Measurements from ENCODE around the gene CDR2.

CDR2 gene

GRCh38 chr16:22380529-22380928, 6.1 kb upstream of the CDR2 start:
- DNase-seq (ENCODE audit: low spot score), result no peak
- no peak overlapping the region for H3K4me3 ChIP-seq
- TF ChIP-seq CTCF (IDR thresholded peaks at IDR 0.05), result no peak
- no peak overlapping the region for H3K27ac ChIP-seq

- H3K4me3 ChIP-seq, result no peak overlapping the region
- TF ChIP-seq CTCF (IDR thresholded peaks at IDR 0.05), result no peak
- DNase-seq (ENCODE audit: low spot score), result no peak
- H3K27ac ChIP-seq, result no peak overlapping the region
Observed at GRCh38 chr16:22379656-22380055, 5.2 kb upstream of the CDR2 start.

DNA sequence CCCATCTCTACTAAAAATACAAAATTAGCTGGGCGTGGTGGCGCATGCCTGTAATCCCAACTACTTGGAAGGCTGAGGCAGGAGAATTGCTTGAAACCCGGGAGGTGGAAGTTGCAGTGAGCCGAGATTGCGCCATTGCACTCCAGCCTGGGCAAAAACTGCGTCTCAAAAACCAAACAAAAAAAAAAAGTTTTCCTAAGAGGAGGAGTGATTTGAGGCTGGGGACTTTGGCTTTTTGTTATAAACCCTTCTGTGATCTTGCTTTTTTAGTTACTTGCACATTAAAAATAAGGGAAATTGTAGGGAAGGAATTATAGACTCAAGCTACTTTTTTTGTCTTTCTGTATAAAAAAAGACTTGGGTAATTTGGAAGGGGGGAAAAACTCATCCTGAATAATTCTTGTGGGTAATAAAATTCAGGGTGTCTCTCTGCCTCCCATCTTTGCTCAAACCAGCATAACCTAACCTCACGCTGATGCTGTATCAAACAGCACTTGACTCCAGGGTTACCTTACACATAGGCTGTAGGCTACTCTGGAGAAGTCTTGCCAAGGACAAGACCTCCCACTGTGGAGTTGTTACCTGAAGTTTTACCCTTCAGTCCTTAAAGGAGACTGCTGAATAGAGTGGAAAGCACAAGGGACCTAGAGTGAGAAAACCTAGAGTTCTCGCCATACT, 1.7 kb upstream of the CDR2 start:
- no peak for DNase-seq (ENCODE audit: low spot score)
- Histone ChIP-seq H3K4me3 (no peak overlapping the region), H3K27ac (no peak overlapping the region)
- no peak for TF ChIP-seq CTCF (IDR thresholded peaks at IDR 0.05)

DNA sequence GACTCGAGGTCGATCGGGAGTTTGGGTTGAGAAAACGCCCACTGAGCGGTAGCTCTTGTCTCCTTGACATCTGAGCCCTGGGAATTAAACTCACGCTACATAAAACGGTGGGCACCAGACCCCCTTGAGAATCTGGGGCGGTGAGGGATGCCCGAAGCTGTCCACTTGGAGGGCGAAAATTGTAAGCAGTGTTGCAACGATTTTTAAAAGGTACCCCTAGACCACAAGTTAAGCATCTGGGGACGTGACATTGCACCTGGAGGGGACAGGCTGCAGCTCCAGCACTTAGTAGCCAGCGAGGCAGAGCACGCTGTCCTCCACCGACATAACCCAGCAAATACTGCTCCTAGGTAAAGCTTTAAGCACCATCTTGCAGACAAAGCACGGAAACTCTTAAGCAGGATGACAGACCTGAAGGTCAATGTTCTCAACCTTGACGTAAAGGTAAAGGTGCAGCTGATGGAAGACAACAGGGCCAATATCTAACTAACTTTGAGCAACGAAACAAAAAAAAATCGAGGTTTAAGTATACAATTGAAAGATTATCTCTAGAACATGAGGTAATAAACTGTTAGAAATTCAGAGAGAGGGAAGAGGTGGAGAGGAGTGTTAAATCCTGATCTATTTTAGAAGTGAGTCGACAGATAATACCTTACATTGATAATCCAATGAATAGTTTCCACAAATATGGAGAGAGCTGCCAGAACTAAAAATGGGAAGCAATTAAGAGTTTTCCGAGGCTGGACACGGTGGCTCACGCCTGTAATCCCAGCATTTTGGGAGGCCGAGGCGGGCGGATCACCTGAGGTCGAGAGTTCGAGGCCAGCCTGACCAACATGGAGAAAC, 921 bp upstream of the CDR2 start:
- no peak for TF ChIP-seq CTCF (IDR thresholded peaks at IDR 0.05)
- H3K27ac ChIP-seq, result peak overlapping the region; percentile 88 to 90
- DNase-seq (ENCODE audit: low spot score), result no peak
- peak overlapping the region; percentile 91 for H3K4me3 ChIP-seq

DNA sequence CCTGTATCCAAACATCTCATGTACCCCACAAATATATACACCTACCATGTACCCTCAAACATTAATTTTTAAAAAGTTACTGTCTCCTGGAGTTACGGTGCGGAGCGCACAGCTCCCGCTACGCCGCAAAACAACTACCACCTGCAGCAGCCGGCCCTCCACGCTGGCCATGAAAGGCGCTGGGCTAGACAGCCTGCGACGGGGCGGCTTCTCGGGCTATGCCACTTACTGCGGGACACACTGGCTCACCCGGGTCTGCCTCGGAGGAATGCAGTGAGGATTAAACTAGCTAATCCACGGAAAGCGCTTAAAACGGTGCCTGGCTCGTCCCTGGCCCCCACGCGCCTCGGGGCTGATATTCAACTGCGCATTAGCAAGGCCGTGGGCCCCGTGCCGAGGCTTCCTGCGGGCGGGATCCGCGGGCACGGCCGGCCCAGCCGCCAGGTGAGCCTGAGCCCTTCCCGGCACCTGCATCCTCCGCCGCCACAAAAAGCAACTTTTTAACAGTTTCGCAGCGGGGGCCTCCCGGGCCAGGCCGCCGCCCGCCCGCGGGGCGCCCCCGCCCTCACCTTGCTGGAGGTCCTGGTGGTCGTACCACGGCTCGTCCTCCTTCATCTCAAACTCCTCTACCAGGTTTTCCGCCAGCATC, 633 bp downstream of the CDR2 start:
- H3K27ac ChIP-seq, result peak overlapping the region; percentile 88 to 90
- DNase-seq (ENCODE audit: low spot score), result peak; percentile 77
- no peak for TF ChIP-seq CTCF (IDR thresholded peaks at IDR 0.05)
- peak overlapping the region; percentile 91 for H3K4me3 ChIP-seq

DNA sequence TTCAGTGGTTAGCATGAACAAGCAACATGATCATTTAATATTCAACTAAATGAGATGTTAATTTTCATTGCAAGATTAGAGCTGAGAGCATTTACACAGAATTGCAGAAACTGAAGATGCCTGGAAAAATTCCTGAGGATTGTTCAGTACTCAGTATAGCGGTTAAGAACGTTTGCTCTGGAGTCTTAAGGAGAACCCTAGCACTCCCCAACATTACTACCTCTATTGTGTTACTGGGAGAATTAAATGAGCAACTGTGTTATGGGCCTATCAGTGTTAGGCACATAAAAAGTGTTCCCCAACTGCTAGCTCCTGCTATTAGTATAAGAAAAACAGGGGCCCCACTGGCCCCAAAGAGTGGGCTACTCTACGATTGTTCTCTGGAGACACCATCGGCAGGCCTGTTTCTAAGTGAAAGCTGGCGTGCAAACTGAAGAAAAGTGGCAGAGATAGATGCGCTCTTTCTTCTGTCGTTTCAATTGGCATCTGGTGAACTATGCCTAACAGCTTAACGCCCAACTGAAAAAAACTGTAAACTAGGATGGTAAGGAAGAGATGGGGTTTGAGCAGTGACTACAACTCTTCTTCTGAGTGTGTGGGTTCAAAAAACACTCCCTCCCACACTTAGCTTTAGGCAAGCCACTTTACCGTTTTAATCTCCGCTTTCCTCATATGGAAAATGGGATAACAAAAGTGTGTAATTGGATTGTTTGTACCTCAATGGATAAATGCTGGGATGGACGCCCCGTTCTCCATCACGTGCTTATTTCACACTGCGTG, 1.3 kb downstream of the CDR2 start:
- peak overlapping the region; percentile 88 to 90 for H3K27ac ChIP-seq

More for the DNA sequence above, 1.3 kb downstream of the CDR2 start:
- DNase-seq (ENCODE audit: low spot score), result no peak
- peak overlapping the region; percentile 91 for H3K4me3 ChIP-seq
- no peak for TF ChIP-seq CTCF (IDR thresholded peaks at IDR 0.05)

All from coronary artery (tissue), 2 donors.